HG02610 (cell line): ENCODE data around the gene ZSWIM2.
"Not testable (repeated sequence)": the region's sequence is repeated elsewhere in the genome, so short reads cannot be mapped to it uniquely, and the experiment has no call there.

Experiments used
- ATAC-seq: cut with Tn5 transposase; IDR thresholded peaks from one replicate; pipeline ENCODE4 v1.9.1; 2021; ENCODE audit warnings: mild to moderate bottlenecking, moderate library complexity; ENCODE audit not compliant: unreplicated experiment

Gene ZSWIM2

GRCh38 chr2:186852508-186852907, 3.5 kb upstream of the ZSWIM2 start:
- ATAC-seq, result no peak

DNA sequence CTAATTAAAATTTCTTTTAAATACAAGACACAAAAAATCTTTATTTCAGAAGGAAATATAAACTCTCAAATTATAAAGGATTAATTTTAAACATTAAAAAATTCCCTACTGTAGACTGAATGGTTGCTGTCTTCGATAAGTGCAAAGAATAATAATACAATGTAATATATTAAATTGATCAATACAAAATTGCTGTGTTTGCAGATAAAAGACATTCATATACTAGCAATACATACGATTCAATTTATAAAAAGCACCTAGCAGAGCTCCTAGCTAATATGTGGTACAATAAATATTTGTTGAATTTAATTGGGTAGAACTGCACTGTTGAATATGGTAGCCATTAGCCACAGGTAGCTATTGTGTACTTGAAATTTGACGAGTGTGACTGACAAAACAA, 6.6 kb downstream of the ZSWIM2 start:
- ATAC-seq, result no peak

GRCh38 chr2:186841940-186842339, 7.0 kb downstream of the ZSWIM2 start:
- ATAC-seq, result no peak

GRCh38 chr2:186835628-186836027, 13.3 kb downstream of the ZSWIM2 start:
- no peak for ATAC-seq

DNA sequence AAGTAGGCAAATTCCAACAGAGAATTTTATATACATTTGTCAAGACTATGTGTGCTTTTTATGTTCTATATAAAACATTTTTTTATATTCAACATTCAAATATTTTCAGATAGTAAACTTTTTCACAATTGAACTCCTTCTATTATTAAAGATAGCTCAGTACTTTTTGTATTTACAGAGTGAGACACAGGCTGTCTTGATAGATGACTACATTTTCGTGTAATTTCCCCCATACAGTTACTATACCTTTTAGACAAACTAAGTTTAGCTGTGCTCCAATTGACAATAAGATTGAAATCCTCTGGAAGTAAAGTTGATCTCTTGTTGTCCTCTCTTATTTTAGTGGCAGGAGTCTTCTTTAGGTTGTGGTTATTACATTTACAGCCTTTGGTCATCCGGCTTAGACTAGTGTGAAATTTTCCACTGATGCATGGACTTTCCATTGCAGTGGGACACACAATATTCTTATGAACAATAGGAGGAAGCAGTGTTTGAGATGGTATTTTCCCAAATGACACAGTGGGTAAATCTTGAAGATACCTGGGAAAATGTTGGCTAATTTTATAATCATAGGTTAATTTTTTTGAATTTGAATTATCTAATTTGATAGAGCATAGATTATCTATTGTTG, 21.0 kb downstream of the ZSWIM2 start:
- no peak for ATAC-seq

DNA sequence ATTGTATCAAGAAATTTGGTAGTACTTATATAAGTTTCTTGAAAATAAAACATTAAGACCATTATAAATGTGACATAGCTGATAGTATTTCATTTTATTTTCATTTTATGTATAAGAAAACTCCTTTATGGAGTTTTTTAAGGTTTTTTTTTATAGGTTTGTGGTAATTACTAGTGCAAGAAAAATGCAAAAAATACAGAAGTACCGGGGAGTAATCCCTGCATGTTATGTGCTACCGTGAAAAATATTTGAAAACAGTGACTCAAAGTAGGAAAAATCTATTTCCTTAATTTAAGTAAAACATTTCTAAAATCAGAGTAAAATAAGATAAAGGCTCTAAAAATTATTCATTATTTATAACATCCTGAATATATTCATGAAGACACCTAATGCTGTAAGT, 21.6 kb downstream of the ZSWIM2 start:
- ATAC-seq, result no peak

DNA sequence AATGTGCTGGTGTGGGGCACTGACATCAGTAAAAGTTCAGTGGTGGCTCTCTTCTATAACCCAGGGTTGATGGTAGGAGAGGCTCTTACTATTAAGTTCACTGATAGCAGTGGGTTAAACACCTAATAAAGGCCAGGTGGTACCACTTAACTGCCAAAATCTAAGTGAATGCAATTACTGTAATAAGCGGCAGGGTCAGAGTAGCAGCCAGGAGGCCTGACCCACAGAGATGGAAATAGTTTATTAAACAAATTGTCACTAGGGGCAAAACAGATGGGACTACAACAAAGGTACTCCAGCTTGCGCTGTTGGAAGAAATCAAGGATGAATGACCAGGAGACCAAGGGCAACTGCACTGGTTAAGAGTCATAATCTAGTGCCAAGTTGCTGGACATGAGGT, 26.6 kb downstream of the ZSWIM2 start:
- ATAC-seq, result no peak

GRCh38 chr2:186820303-186820702, 28.7 kb downstream of the ZSWIM2 start:
- ATAC-seq, result no peak

GRCh38 chr2:186811760-186812159, 37.2 kb downstream of the ZSWIM2 start:
- not testable (repeated sequence) for ATAC-seq

DNA sequence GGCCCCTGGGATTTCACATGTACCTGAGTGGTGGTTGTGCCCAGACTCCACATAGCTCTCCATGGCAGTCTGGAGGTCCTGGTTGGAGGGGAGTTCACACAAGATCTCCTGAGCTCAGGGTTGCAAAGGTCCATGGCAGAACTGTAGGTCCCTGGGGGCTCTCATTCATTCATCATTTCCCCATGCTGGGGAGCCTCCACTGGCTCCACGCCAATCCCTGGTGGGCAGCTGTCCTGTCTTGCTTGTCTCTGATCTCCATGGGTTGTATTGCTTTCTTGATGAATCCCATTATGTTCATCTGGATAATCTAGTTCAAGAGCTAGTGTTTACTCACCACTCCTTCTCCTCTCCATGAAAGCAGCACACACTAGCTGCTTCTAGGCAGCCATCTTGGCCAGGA, 42.4 kb downstream of the ZSWIM2 start:
- ATAC-seq, result no peak

DNA sequence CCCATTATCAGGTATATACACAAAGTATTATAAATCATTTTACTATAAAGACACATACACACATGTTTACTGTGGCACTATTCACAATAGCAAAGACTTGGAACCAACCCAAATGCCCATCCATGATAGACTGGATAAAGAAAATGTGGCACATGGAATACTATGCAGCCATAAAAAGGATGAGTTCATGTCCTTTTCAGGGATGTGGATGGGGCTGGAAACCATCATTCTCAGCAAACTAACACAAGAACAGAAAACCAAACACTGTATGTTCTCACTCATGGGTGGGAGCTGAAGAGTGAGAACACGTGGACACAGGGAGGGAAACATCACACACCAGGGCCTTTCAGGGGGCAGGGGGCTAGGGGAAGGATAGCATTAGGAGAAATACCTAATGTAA, 50.4 kb downstream of the ZSWIM2 start:
- ATAC-seq, result not testable (repeated sequence)

- ATAC-seq, result no peak
Observed at GRCh38 chr2:186784930-186785329, 64.0 kb downstream of the ZSWIM2 start.

DNA sequence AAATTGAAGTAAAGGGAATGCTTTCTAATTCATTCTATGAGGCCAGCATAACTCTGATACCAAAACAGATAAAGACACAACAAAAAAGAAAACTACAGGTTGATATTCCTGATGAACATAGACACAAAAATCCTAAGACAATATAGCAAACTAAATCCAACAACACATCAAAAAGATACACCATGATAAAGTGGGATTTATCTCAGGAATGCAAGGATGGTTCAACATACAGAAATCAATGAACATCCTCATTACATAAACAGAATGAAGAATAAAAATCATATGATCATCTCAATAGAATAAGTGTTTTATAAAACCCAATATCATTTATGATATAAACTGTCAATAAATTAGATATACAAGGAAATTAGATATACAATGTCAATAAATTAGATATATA, 65.7 kb downstream of the ZSWIM2 start:
- ATAC-seq, result no peak

DNA sequence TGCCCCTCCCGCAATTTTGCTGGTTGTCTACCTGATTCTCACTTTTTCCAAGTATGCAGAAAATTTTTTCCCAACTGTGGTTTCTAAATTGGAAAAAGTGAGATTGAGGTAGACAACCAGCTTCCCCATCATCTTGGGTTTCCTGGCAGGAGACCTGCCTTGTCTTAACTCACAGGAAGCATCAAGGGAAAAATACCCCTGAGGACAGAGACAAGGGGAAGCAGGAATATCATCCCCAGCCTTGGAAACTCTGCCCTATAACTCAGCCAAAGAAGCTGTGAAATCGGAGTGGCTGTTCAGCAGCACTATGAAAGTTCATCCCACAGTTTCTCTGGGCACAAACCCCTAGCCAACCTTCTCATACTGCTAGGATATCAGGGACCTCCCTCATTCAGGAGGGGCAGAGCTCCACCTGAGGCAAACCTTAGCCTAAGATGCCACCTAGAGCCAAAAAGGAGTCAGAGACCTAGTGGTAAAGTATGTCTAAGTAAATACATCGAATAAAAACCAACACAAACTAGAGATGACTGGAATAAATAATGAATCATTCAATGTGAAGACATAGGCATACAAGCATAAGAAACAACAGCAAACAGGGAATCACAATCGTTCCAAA, 68.2 kb downstream of the ZSWIM2 start:
- ATAC-seq, result no peak
